Measurements from ENCODE around the gene TLE7.

DNA sequence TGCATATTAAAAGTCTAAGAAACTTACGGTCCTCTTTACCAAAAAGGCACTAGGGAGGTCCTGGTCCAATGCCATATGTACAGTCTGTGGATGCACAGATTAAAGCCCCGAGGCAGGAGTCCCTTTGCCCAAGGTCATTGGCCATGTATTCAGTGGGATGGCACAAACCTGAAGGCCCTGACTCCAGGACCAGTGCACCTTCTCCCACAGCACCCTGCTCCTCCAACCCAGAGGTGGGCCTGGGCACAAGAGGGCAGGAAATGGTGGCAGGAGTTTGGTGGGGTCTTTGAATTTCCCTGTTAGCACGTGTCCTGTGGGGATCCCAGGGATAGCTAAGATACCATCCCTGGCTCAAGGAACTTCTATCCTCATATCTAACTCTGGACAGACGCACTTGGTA, 28.5 kb downstream of the TLE7 start:
- TF ChIP-seq, protein P1, sequence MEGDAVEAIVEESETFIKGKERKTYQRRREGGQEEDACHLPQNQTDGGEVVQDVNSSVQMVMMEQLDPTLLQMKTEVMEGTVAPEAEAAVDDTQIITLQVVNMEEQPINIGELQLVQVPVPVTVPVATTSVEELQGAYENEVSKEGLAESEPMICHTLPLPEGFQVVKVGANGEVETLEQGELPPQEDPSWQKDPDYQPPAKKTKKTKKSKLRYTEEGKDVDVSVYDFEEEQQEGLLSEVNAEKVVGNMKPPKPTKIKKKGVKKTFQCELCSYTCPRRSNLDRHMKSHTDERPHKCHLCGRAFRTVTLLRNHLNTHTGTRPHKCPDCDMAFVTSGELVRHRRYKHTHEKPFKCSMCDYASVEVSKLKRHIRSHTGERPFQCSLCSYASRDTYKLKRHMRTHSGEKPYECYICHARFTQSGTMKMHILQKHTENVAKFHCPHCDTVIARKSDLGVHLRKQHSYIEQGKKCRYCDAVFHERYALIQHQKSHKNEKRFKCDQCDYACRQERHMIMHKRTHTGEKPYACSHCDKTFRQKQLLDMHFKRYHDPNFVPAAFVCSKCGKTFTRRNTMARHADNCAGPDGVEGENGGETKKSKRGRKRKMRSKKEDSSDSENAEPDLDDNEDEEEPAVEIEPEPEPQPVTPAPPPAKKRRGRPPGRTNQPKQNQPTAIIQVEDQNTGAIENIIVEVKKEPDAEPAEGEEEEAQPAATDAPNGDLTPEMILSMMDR (IDR thresholded peaks at IDR 0.05; ENCODE audit: insufficient read depth, low read length, poor library complexity, severe bottlenecking), result no peak
- no peak for TF ChIP-seq EZH2phosphoT487 (conservative IDR thresholded peaks at IDR 0.05; ENCODE audit: low read length)

All from SU-DHL-6 (cell line).